ENCODE results near the gene NTRK2.

The NTRK2 gene

GRCh38 chr9:84811072-84811750, 141.7 kb downstream of the NTRK2 start:
- no CpG with 5 or more reads among the region's 4 CpGs for WGBS (ENCODE audit: extremely low coverage, insufficient coverage, insufficient read length)

GRCh38 chr9:84811751-84812074, 142.2 kb downstream of the NTRK2 start:
- H3K36me3 ChIP-seq (ENCODE audit: control insufficient read depth in 1 of 2, insufficient read depth in 2 of 2, low read length in 2 of 2), result peaks cover 0 to 2% of the 10 kb centered on the region in 2 experiments
- no peak overlapping the region for H3K4me2 ChIP-seq (ENCODE audit: low read length)
- no peaks in the 10 kb centered on the region for H3K27me3 ChIP-seq (ENCODE audit: insufficient read depth, low read length)
- no peak overlapping the region for H3K14ac ChIP-seq (ENCODE audit: low read length)
- no peak overlapping the region for H4K8ac ChIP-seq (ENCODE audit: low read depth, low read length)
- no CpG with 5 or more reads among the region's 1 CpG for WGBS (ENCODE audit: extremely low coverage, insufficient coverage, insufficient read length)
- no peak overlapping the region for H4K12ac ChIP-seq (ENCODE audit: low read depth, low read length)
- no peak overlapping the region for H3K18ac ChIP-seq (ENCODE audit: low read length)
- no peak overlapping the region for H3K27ac ChIP-seq (ENCODE audit: low read depth, low read length)
- no peak overlapping the region for H3K9ac ChIP-seq (ENCODE audit: low read length)
- no peak overlapping the region for H3K4me3 ChIP-seq (ENCODE audit: low read depth, low read length)
- DNase-seq, result no peak
- no peak overlapping the region for H2BK12ac ChIP-seq (ENCODE audit: low read length)
- H2AFZ ChIP-seq (ENCODE audit: insufficient read depth, low read length, poor library complexity), result no peak overlapping the region
- H3K4ac ChIP-seq (ENCODE audit: low read depth, low read length), result no peak overlapping the region
- H3K4me1 ChIP-seq (ENCODE audit: control insufficient read depth in 1 of 2, insufficient read depth in 2 of 2, low read length in 2 of 2), result no peaks in the 10 kb centered on the region
- H2AK5ac ChIP-seq (ENCODE audit: low read length), result no peak overlapping the region
- no peak overlapping the region for H2BK120ac ChIP-seq (ENCODE audit: insufficient read depth, low read length, poor library complexity)
- H3K9me3 ChIP-seq (ENCODE audit: insufficient read depth, low read depth, low read length), result no peaks in the 10 kb centered on the region
- H3K23ac ChIP-seq (ENCODE audit: low read length), result no peak overlapping the region
- H4K91ac ChIP-seq (ENCODE audit: low read depth, low read length), result no peak overlapping the region
- no peak overlapping the region for H2BK5ac ChIP-seq (ENCODE audit: low read depth, low read length, poor library complexity)
- H3K79me1 ChIP-seq (ENCODE audit: low read length), result no peaks in the 10 kb centered on the region
- H3K79me2 ChIP-seq (ENCODE audit: control insufficient read depth, insufficient read depth, low read length, poor library complexity), result no peaks in the 10 kb centered on the region

More at GRCh38 chr9:84811072-84811750, 141.7 kb downstream of the NTRK2 start:
- DNase-seq, result no peak
- H3K9ac ChIP-seq (ENCODE audit: low read length), result no peak overlapping the region
- H3K36me3 ChIP-seq (ENCODE audit: control insufficient read depth in 1 of 2, insufficient read depth in 2 of 2, low read length in 2 of 2), result peaks cover 0 to 2% of the 10 kb centered on the region in 2 experiments
- no peak overlapping the region for H3K27ac ChIP-seq (ENCODE audit: low read depth, low read length)
- H2BK120ac ChIP-seq (ENCODE audit: insufficient read depth, low read length, poor library complexity), result no peak overlapping the region
- no peak overlapping the region for H4K91ac ChIP-seq (ENCODE audit: low read depth, low read length)
- no peaks in the 10 kb centered on the region for H3K4me1 ChIP-seq (ENCODE audit: control insufficient read depth in 1 of 2, insufficient read depth in 2 of 2, low read length in 2 of 2)
- no peak overlapping the region for H3K4me2 ChIP-seq (ENCODE audit: low read length)
- no peak overlapping the region for H2BK5ac ChIP-seq (ENCODE audit: low read depth, low read length, poor library complexity)
- H3K23ac ChIP-seq (ENCODE audit: low read length), result no peak overlapping the region
- H3K9me3 ChIP-seq (ENCODE audit: insufficient read depth, low read depth, low read length), result no peaks in the 10 kb centered on the region
- no peak overlapping the region for H2AFZ ChIP-seq (ENCODE audit: insufficient read depth, low read length, poor library complexity)
- no peak overlapping the region for H3K4me3 ChIP-seq (ENCODE audit: low read depth, low read length)
- H2BK12ac ChIP-seq (ENCODE audit: low read length), result no peak overlapping the region
- no peak overlapping the region for H4K12ac ChIP-seq (ENCODE audit: low read depth, low read length)
- H2AK5ac ChIP-seq (ENCODE audit: low read length), result no peak overlapping the region
- no peaks in the 10 kb centered on the region for H3K79me1 ChIP-seq (ENCODE audit: low read length)
- no peak overlapping the region for H4K8ac ChIP-seq (ENCODE audit: low read depth, low read length)
- H3K14ac ChIP-seq (ENCODE audit: low read length), result no peak overlapping the region
- H3K79me2 ChIP-seq (ENCODE audit: control insufficient read depth, insufficient read depth, low read length, poor library complexity), result no peaks in the 10 kb centered on the region
- H3K4ac ChIP-seq (ENCODE audit: low read depth, low read length), result no peak overlapping the region
- H3K18ac ChIP-seq (ENCODE audit: low read length), result no peak overlapping the region
- H3K27me3 ChIP-seq (ENCODE audit: insufficient read depth, low read length), result no peaks in the 10 kb centered on the region

GRCh38 chr9:84812355-84812754, 142.8 kb downstream of the NTRK2 start:
- Histone ChIP-seq H3K23ac (ENCODE audit: low read length) (no peak overlapping the region), H3K9me3 (ENCODE audit: insufficient read depth, low read depth, low read length) (no peaks in the 10 kb centered on the region), H3K4me3 (ENCODE audit: low read depth, low read length) (no peak overlapping the region), H3K27ac (ENCODE audit: low read depth, low read length) (no peak overlapping the region), H3K79me2 (ENCODE audit: control insufficient read depth, insufficient read depth, low read length, poor library complexity) (no peaks in the 10 kb centered on the region), H4K91ac (ENCODE audit: low read depth, low read length) (no peak overlapping the region), H3K4me2 (ENCODE audit: low read length) (no peak overlapping the region), H2BK12ac (ENCODE audit: low read length) (no peak overlapping the region), H2BK5ac (ENCODE audit: low read depth, low read length, poor library complexity) (no peak overlapping the region), H3K14ac (ENCODE audit: low read length) (no peak overlapping the region), H3K27me3 (ENCODE audit: insufficient read depth, low read length) (no peaks in the 10 kb centered on the region), H4K8ac (ENCODE audit: low read depth, low read length) (no peak overlapping the region), H4K12ac (ENCODE audit: low read depth, low read length) (no peak overlapping the region), H2AK5ac (ENCODE audit: low read length) (no peak overlapping the region), H3K18ac (ENCODE audit: low read length) (no peak overlapping the region), H3K4ac (ENCODE audit: low read depth, low read length) (no peak overlapping the region), H2AFZ (ENCODE audit: insufficient read depth, low read length, poor library complexity) (no peak overlapping the region), H3K36me3 (ENCODE audit: control insufficient read depth in 1 of 2, insufficient read depth in 2 of 2, low read length in 2 of 2) (peaks cover 0 to 2% of the 10 kb centered on the region in 2 experiments), H3K4me1 (ENCODE audit: control insufficient read depth in 1 of 2, insufficient read depth in 2 of 2, low read length in 2 of 2) (no peaks in the 10 kb centered on the region), H3K79me1 (ENCODE audit: low read length) (no peaks in the 10 kb centered on the region), H2BK120ac (ENCODE audit: insufficient read depth, low read length, poor library complexity) (no peak overlapping the region), H3K9ac (ENCODE audit: low read length) (no peak overlapping the region)
- no peak for DNase-seq
- no CpG with 5 or more reads among the region's 5 CpGs for WGBS (ENCODE audit: extremely low coverage, insufficient coverage, insufficient read length)

GRCh38 chr9:84812847-84813246, 143.3 kb downstream of the NTRK2 start:
- Histone ChIP-seq H4K8ac (ENCODE audit: low read depth, low read length) (no peak overlapping the region), H2BK5ac (ENCODE audit: low read depth, low read length, poor library complexity) (no peak overlapping the region), H2AK5ac (ENCODE audit: low read length) (no peak overlapping the region), H4K12ac (ENCODE audit: low read depth, low read length) (no peak overlapping the region), H2BK12ac (ENCODE audit: low read length) (no peak overlapping the region), H3K4ac (ENCODE audit: low read depth, low read length) (no peak overlapping the region), H3K23ac (ENCODE audit: low read length) (no peak overlapping the region), H3K14ac (ENCODE audit: low read length) (no peak overlapping the region), H3K79me2 (ENCODE audit: control insufficient read depth, insufficient read depth, low read length, poor library complexity) (no peaks in the 10 kb centered on the region), H2BK120ac (ENCODE audit: insufficient read depth, low read length, poor library complexity) (no peak overlapping the region), H2AFZ (ENCODE audit: insufficient read depth, low read length, poor library complexity) (no peak overlapping the region), H3K36me3 (ENCODE audit: control insufficient read depth in 1 of 2, insufficient read depth in 2 of 2, low read length in 2 of 2) (peaks cover 0 to 2% of the 10 kb centered on the region in 2 experiments), H3K4me1 (ENCODE audit: control insufficient read depth in 1 of 2, insufficient read depth in 2 of 2, low read length in 2 of 2) (no peaks in the 10 kb centered on the region), H3K9ac (ENCODE audit: low read length) (no peak overlapping the region), H3K27me3 (ENCODE audit: insufficient read depth, low read length) (no peaks in the 10 kb centered on the region), H3K4me3 (ENCODE audit: low read depth, low read length) (no peak overlapping the region), H3K79me1 (ENCODE audit: low read length) (no peaks in the 10 kb centered on the region), H4K91ac (ENCODE audit: low read depth, low read length) (no peak overlapping the region), H3K18ac (ENCODE audit: low read length) (no peak overlapping the region), H3K4me2 (ENCODE audit: low read length) (no peak overlapping the region), H3K9me3 (ENCODE audit: insufficient read depth, low read depth, low read length) (no peaks in the 10 kb centered on the region), H3K27ac (ENCODE audit: low read depth, low read length) (no peak overlapping the region)
- WGBS (ENCODE audit: extremely low coverage, insufficient coverage, insufficient read length), result no CpG with 5 or more reads among the region's 3 CpGs
- no peak for DNase-seq

Measured in trophoblast cell (in vitro differentiated cells and primary cell).